ENCODE results near the gene TMA7. TPM values are rescaled to one million over a fixed set of nuclear protein-coding genes. Genes with fewer than 3 reads are reported as not detected.

TMA7 gene
- total and polyA plus RNA-seq, 9 of the 15 experiments (the other 6 are each of a cell fraction or from before 2014, with no cell fraction given): 209 to 1,003 (median 486) TPM

DNA sequence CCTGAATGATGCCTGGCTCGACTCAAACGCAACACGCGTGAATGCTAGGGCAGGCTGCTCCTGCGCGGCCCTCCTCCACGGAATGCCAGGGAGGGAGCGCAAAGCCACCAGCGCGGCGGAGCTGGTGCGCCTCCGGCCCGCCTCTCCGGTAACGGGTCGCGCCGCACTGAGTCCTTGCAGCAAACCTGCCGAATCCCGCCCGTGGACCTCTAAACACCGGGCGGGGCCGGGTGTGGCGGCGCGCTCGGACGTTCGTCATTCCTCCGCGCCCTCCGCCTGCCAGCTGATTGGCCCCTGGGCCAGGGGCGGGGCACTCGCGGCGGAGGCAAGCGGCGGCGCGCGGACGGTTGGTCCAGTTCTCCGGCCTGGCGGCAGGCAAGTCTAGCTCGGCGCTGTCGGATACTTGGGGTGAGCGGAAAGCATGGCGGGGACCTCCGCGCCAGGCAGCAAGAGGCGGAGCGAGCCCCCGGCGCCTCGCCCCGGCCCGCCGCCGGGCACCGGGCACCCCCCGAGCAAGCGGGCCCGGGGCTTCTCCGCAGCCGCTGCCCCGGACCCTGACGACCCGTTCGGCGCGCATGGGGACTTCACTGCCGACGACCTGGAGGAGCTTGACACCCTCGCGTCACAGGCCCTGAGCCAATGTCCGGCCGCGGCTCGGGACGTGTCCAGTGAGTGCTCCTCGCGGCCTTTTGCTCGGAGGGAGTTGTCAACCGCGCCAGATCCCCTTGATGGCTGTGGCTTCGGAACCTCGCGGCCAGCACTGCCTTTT, 6.6 kb downstream of the TMA7 start, which contains the start of gene ATRIP (continued):
- TF ChIP-seq ZBTB17 (CRISPR knock-in tag; IDR thresholded peaks at IDR 0.05) (peak; percentile 80), ETV1 (tag; conservative IDR thresholded peaks at IDR 0.05; ENCODE audit: low read depth) (no peak), CBX3 (IDR thresholded peaks at IDR 0.05; ENCODE audit: borderline replicate concordance in 1 of 2, low read length in 2 of 2) (no peak), ZNF253 (CRISPR knock-in tag; conservative IDR thresholded peaks at IDR 0.05) (no peak), STAT5A (IDR thresholded peaks at IDR 0.05; ENCODE audit: borderline replicate concordance, low read length) (no peak), TOE1 (IDR thresholded peaks at IDR 0.05; ENCODE audit: borderline replicate concordance) (no peak), TOE1 (CRISPR knock-in tag; IDR thresholded peaks at IDR 0.05; ENCODE audit: borderline replicate concordance, low read depth) (no peak), TAF1 (IDR thresholded peaks at IDR 0.05; ENCODE audit: control insufficient read depth, extremely low read depth, insufficient read depth, low read length, severe bottlenecking) (peak; percentile 94), SIX5 (IDR thresholded peaks at IDR 0.05; ENCODE audit: borderline replicate concordance in 1 of 2, insufficient read depth in 1 of 2, low read depth in 1 of 2, low read length in 2 of 2) (no peak), ATF1 (CRISPR knock-in tag; IDR thresholded peaks at IDR 0.05) (peak; percentile 91), ATF1 (tag; IDR thresholded peaks at IDR 0.05) (peak; percentile 98), NR2C1 (IDR thresholded peaks at IDR 0.05) (no peak), NR2C1 (tag; IDR thresholded peaks at IDR 0.05) (no peak), SRSF3 (IDR thresholded peaks at IDR 0.05; ENCODE audit: insufficient read depth, low read length) (no peak)
- TF ChIP-seq, protein P1, sequence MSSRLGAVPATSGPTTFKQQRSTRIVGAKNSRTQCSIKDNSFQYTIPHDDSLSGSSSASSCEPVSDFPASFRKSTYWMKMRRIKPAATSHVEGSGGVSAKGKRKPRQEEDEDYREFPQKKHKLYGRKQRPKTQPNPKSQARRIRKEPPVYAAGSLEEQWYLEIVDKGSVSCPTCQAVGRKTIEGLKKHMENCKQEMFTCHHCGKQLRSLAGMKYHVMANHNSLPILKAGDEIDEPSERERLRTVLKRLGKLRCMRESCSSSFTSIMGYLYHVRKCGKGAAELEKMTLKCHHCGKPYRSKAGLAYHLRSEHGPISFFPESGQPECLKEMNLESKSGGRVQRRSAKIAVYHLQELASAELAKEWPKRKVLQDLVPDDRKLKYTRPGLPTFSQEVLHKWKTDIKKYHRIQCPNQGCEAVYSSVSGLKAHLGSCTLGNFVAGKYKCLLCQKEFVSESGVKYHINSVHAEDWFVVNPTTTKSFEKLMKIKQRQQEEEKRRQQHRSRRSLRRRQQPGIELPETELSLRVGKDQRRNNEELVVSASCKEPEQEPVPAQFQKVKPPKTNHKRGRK (tag; IDR thresholded peaks at IDR 0.05): no peak
- TF ChIP-seq, protein P2, sequence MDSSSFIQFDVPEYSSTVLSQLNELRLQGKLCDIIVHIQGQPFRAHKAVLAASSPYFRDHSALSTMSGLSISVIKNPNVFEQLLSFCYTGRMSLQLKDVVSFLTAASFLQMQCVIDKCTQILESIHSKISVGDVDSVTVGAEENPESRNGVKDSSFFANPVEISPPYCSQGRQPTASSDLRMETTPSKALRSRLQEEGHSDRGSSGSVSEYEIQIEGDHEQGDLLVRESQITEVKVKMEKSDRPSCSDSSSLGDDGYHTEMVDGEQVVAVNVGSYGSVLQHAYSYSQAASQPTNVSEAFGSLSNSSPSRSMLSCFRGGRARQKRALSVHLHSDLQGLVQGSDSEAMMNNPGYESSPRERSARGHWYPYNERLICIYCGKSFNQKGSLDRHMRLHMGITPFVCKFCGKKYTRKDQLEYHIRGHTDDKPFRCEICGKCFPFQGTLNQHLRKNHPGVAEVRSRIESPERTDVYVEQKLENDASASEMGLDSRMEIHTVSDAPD (CRISPR knock-in tag; IDR thresholded peaks at IDR 0.05): no peak
- TF ChIP-seq, protein P3, sequence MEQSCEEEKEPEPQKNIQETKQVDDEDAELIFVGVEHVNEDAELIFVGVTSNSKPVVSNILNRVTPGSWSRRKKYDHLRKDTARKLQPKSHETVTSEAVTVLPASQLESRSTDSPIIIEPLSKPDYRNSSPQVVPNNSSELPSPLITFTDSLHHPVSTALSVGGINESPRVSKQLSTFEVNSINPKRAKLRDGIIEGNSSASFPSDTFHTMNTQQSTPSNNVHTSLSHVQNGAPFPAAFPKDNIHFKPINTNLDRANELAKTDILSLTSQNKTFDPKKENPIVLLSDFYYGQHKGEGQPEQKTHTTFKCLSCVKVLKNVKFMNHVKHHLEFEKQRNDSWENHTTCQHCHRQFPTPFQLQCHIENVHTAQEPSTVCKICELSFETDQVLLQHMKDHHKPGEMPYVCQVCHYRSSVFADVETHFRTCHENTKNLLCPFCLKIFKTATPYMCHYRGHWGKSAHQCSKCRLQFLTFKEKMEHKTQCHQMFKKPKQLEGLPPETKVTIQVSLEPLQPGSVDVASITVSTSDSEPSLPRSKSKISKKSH (CRISPR knock-in tag; IDR thresholded peaks at IDR 0.05): no peak
- TF ChIP-seq, protein P4, sequence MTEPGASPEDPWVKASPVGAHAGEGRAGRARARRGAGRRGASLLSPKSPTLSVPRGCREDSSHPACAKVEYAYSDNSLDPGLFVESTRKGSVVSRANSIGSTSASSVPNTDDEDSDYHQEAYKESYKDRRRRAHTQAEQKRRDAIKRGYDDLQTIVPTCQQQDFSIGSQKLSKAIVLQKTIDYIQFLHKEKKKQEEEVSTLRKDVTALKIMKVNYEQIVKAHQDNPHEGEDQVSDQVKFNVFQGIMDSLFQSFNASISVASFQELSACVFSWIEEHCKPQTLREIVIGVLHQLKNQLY (CRISPR knock-in tag; conservative IDR thresholded peaks at IDR 0.05): no peak
- TF ChIP-seq, protein P5, sequence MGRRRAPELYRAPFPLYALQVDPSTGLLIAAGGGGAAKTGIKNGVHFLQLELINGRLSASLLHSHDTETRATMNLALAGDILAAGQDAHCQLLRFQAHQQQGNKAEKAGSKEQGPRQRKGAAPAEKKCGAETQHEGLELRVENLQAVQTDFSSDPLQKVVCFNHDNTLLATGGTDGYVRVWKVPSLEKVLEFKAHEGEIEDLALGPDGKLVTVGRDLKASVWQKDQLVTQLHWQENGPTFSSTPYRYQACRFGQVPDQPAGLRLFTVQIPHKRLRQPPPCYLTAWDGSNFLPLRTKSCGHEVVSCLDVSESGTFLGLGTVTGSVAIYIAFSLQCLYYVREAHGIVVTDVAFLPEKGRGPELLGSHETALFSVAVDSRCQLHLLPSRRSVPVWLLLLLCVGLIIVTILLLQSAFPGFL (CRISPR knock-in tag; IDR thresholded peaks at IDR 0.05): no peak
- TF ChIP-seq, protein P6, sequence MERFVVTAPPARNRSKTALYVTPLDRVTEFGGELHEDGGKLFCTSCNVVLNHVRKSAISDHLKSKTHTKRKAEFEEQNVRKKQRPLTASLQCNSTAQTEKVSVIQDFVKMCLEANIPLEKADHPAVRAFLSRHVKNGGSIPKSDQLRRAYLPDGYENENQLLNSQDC (CRISPR knock-in tag; IDR thresholded peaks at IDR 0.05): no peak

Data from K562 (cell line).